Measurements from ENCODE around the gene GPR146.

The GPR146 gene

GRCh38 chr7:1011297-1012003, 32.9 kb upstream of the GPR146 start:
- DNase-seq (ENCODE audit: insufficient read length, low spot score) (no peak), FAIRE-seq (no peak)

- no peak for FAIRE-seq
These were observed 32.2 kb upstream of the GPR146 start for GRCh38 chr7:1012004-1012715.

GRCh38 chr7:1012716-1013095, 31.6 kb upstream of the GPR146 start:
- FAIRE-seq, result no peak
- no peak for DNase-seq (ENCODE audit: insufficient read length, low spot score)

More at GRCh38 chr7:1012004-1012715, 32.2 kb upstream of the GPR146 start:
- DNase-seq (ENCODE audit: insufficient read length, low spot score), result no peak

GRCh38 chr7:1013581-1013980, 30.8 kb upstream of the GPR146 start:
- no peak for FAIRE-seq
- no peak for DNase-seq (ENCODE audit: insufficient read length, low spot score)

GRCh38 chr7:1014681-1015080, 29.7 kb upstream of the GPR146 start:
- DNase-seq (ENCODE audit: insufficient read length, low spot score), result no peak
- FAIRE-seq, result no peak

- no peak for FAIRE-seq
- no peak for DNase-seq (ENCODE audit: insufficient read length, low spot score)
These were observed 28.9 kb upstream of the GPR146 start for GRCh38 chr7:1015196-1016121.

- DNase-seq (ENCODE audit: insufficient read length, low spot score), result no peak
- FAIRE-seq, result no peak
These were observed 27.5 kb upstream of the GPR146 start for GRCh38 chr7:1016577-1017531.

GRCh38 chr7:1017586-1018333, 26.6 kb upstream of the GPR146 start:
- no peak for FAIRE-seq
- DNase-seq (ENCODE audit: insufficient read length, low spot score), result no peak

- DNase-seq (ENCODE audit: insufficient read length, low spot score) (no peak), FAIRE-seq (no peak)
These were observed 26.0 kb upstream of the GPR146 start for GRCh38 chr7:1018334-1018695.

GRCh38 chr7:1019255-1019785, 25.0 kb upstream of the GPR146 start:
- DNase-seq (ENCODE audit: insufficient read length, low spot score) (no peak), FAIRE-seq (no peak)

GRCh38 chr7:1019789-1020610, 24.3 kb upstream of the GPR146 start:
- FAIRE-seq, result no peak

GRCh38 chr7:1020849-1021251, 23.5 kb upstream of the GPR146 start:
- no peak for DNase-seq (ENCODE audit: insufficient read length, low spot score)
- no peak for FAIRE-seq

More at GRCh38 chr7:1019789-1020610, 24.3 kb upstream of the GPR146 start:
- DNase-seq (ENCODE audit: insufficient read length, low spot score), result no peak

GRCh38 chr7:1021366-1021765, 23.0 kb upstream of the GPR146 start:
- FAIRE-seq (no peak), DNase-seq (ENCODE audit: insufficient read length, low spot score) (no peak)

GRCh38 chr7:1021931-1022330, 22.4 kb upstream of the GPR146 start:
- FAIRE-seq (no peak), DNase-seq (ENCODE audit: insufficient read length, low spot score) (no peak)

- DNase-seq (ENCODE audit: insufficient read length, low spot score), result no peak
- FAIRE-seq, result no peak
These were observed 22.0 kb upstream of the GPR146 start for GRCh38 chr7:1022356-1022755.

GRCh38 chr7:1022801-1023465, 21.4 kb upstream of the GPR146 start:
- DNase-seq (ENCODE audit: insufficient read length, low spot score) (peak; percentile 68), FAIRE-seq (peak; percentile 83)

- FAIRE-seq, result peak; percentile 99
- DNase-seq (ENCODE audit: insufficient read length, low spot score), result peak; percentile 95
These were observed 20.0 kb upstream of the GPR146 start for GRCh38 chr7:1024331-1024841.

Measured in GM19239 (cell line).